HEK293 (cell line): Measurements from ENCODE around the gene ZXDC.

ENCODE experiments used
- ZNF560 ChIP-seq: fragments of 450-650 bp; formaldehyde crosslinking; IDR thresholded peaks from 2 replicates; pipeline ENCODE4 v1.5.1; 2017; ENCODE audit warnings: missing biosample characterization, missing genetic modification characterization, borderline replicate concordance
- TF ChIP-seq, protein P1 (sequence below): fragments of 450-650 bp; formaldehyde crosslinking; IDR thresholded peaks from 2 replicates; pipeline ENCODE4 v1.5.1; 2016; ENCODE audit warnings: missing biosample characterization, missing genetic modification characterization

DNA sequence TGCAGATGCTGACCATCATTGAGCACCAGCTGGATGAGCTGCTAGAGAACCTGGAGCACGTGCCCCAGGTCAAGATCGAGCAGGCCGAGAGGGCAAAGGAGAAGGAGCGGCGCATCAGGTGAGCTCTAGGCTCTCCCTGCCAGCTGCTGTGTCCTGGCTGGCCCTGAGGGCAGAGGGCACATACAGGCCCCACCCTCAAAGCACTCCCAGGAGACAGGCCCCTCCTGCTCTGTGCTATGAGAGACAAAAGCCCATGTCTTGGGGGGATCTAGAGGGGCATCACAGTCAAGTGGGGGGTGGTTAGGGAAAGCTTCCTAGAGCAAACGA is 41.5 kb downstream of the ZXDC start:
- no peak for TF ChIP-seq ZNF560 (tag by site-specific recombination)
- TF ChIP-seq, protein P1, sequence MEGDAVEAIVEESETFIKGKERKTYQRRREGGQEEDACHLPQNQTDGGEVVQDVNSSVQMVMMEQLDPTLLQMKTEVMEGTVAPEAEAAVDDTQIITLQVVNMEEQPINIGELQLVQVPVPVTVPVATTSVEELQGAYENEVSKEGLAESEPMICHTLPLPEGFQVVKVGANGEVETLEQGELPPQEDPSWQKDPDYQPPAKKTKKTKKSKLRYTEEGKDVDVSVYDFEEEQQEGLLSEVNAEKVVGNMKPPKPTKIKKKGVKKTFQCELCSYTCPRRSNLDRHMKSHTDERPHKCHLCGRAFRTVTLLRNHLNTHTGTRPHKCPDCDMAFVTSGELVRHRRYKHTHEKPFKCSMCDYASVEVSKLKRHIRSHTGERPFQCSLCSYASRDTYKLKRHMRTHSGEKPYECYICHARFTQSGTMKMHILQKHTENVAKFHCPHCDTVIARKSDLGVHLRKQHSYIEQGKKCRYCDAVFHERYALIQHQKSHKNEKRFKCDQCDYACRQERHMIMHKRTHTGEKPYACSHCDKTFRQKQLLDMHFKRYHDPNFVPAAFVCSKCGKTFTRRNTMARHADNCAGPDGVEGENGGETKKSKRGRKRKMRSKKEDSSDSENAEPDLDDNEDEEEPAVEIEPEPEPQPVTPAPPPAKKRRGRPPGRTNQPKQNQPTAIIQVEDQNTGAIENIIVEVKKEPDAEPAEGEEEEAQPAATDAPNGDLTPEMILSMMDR (tag by site-specific recombination), result no peak
